GM19240 (cell line): Measurements from ENCODE around the gene AHNAK.
"Not testable (repeated sequence)": the region's sequence is repeated elsewhere in the genome, so short reads cannot be mapped to it uniquely, and the experiment has no call there.

ENCODE experiments used
- DNase-seq: peaks from one replicate; pipeline ENCODE4 v3.0.0; 2011; ENCODE audit warnings: low spot score; ENCODE audit not compliant: insufficient read length

Gene AHNAK

DNA sequence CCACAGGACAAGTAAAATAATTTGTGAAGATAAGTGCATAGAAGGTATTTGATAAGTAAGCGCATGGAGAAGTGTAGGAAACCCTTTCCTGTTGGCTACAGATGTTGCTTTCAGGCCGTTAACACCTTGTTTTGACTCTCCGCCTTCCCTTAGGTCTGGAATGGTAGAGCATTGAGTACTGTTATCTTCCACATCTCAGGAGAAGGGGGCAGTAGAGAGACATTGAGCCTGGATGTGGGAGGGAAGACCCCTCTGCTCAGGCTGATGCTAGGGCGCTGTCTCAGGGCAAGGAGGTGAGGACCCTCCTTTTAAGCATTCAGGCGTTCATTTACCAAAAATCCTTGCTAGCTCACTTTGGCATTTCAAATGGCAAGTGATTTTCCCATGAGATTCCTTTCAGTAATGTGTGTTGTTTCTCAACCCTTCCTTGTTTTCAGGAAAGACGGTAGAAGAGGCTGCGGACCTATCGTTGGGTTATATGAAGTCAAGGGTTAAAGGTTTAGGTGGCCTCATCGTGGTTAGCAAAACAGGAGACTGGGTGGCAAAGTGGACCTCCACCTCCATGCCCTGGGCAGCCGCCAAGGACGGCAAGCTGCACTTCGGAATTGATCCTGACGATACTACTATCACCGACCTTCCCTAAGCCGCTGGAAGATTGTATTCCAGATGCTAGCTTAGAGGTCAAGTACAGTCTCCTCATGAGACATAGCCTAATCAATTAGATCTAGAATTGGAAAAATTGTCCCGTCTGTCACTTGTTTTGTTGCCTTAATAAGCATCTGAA lies 154.8 kb downstream of the AHNAK start:
- DNase-seq, result no peak

- DNase-seq, result no peak
Observed at GRCh38 chr11:62390722-62391121, 155.9 kb downstream of the AHNAK start.

DNA sequence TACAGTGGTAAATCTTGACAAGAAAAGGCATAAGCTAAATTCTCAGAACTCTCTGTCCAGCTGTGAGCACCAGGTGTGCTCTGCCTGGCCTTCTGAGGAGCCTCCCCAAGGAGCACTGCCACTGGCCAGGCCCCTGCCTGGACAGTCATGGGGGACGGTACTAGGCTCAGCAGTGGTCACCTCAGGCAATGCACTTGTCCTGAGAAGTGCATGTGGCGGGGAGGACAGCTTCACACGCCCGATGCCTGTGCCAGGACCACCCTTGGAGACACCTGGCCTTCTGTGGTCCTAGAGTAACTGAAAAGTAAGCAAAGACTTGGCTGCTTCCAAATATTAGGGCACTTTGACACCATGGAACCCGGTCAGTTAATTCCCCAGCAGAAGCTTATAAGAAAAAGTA lies 156.4 kb downstream of the AHNAK start:
- DNase-seq, result no peak

DNA sequence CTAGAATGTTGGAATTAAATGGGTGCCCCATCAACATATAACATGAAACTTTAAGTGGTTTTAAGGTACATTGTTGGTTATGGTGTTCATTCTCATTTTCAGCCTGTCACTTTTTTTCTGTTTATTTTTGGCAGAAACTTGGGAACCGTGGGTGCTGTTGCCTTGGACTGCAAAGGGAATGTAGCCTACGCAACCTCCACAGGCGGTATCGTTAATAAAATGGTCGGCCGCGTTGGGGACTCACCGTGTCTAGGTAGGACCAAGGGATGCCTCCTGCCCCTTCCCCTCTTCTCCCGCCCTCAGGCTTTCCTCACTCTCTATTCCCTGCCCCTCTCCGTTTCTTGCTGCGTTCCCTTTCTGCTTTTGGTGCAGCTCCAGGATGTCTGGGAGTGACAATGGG lies 157.6 kb downstream of the AHNAK start:
- DNase-seq, result no peak

DNA sequence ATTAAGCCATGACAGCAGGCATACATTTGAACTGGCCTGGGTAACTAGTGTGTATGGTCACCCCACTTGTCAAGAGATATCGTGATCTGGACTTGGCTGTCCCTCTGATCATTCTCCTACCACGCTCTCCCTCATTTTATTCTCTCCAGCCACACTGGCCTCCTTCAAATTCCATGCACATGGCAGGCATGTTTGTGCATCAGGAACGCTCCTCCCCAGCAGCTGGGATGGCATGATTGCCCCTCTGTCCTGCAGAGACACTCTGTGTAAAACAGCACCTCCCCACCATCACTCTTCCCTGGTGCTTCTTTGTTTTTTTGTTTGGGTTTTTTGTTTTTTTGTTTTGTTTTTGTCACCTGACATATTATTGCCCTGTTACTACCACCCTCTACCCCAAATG lies 159.2 kb downstream of the AHNAK start:
- no peak for DNase-seq

GRCh38 chr11:62386083-62386482 lies 160.5 kb downstream of the AHNAK start:
- not testable (repeated sequence) for DNase-seq

DNA sequence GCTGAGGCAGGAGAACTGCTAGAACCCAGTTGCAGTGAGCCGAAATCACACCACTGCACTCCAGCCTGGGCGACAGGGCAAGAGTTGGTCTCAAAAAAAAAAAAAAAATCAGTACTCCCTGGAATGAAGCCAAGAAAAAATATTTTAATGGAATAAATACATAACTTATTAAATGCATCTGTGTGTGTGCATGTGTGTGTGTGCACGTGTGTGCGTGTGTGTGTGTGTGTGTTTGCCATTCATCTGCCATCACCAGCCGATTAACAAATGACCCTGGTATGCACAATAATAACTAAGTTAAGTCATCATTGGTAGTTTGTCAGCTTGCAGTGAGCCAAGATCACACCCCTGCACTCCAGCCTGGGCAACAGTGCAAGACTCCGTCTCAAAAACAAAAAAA lies 162.8 kb downstream of the AHNAK start:
- no peak for DNase-seq
